ENCODE measurements around the gene CDH2.

DNA sequence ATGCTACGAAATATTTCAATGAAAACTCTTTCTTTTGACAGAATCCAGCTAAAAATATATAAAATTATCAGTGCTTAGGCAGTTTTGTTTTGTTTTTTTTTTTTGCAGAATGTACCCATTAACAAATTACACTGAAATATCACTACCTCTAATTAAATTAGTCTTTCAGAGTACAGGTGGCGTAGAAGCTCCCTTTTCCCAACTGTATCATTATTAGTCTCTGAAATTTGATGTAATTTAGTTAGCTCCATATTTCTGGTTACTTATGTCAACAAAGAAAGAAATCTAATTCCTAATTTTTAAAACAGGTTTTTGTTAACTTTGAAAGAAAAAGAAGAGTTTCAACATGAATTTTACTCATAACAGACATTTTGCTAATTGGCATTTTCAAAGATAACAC is 149.2 kb downstream of the CDH2 start:
- TF ChIP-seq EZH2 (IDR thresholded peaks at IDR 0.05; ENCODE audit: low read depth, unreplicated experiment) (no peak), EZH2phosphoT487 (IDR thresholded peaks at IDR 0.05; ENCODE audit: unreplicated experiment) (no peak), ZNF331 (CRISPR knock-in tag; IDR thresholded peaks at IDR 0.05; ENCODE audit: low read depth) (no peak), POLR2AphosphoS5 (IDR thresholded peaks at IDR 0.05; ENCODE audit: low read depth) (no peak), CREB1 (CRISPR knock-in tag; IDR thresholded peaks at IDR 0.05; ENCODE audit: low read depth) (no peak), NANOG (IDR thresholded peaks at IDR 0.05; ENCODE audit: borderline replicate concordance) (no peak), STAT1 (IDR thresholded peaks at IDR 0.05; ENCODE audit: unreplicated experiment) (no peak)
- TF ChIP-seq, protein P1, sequence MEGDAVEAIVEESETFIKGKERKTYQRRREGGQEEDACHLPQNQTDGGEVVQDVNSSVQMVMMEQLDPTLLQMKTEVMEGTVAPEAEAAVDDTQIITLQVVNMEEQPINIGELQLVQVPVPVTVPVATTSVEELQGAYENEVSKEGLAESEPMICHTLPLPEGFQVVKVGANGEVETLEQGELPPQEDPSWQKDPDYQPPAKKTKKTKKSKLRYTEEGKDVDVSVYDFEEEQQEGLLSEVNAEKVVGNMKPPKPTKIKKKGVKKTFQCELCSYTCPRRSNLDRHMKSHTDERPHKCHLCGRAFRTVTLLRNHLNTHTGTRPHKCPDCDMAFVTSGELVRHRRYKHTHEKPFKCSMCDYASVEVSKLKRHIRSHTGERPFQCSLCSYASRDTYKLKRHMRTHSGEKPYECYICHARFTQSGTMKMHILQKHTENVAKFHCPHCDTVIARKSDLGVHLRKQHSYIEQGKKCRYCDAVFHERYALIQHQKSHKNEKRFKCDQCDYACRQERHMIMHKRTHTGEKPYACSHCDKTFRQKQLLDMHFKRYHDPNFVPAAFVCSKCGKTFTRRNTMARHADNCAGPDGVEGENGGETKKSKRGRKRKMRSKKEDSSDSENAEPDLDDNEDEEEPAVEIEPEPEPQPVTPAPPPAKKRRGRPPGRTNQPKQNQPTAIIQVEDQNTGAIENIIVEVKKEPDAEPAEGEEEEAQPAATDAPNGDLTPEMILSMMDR (conservative IDR thresholded peaks at IDR 0.05; ENCODE audit: low read depth in 2 of 2), result no peak
- TF ChIP-seq, protein P2, sequence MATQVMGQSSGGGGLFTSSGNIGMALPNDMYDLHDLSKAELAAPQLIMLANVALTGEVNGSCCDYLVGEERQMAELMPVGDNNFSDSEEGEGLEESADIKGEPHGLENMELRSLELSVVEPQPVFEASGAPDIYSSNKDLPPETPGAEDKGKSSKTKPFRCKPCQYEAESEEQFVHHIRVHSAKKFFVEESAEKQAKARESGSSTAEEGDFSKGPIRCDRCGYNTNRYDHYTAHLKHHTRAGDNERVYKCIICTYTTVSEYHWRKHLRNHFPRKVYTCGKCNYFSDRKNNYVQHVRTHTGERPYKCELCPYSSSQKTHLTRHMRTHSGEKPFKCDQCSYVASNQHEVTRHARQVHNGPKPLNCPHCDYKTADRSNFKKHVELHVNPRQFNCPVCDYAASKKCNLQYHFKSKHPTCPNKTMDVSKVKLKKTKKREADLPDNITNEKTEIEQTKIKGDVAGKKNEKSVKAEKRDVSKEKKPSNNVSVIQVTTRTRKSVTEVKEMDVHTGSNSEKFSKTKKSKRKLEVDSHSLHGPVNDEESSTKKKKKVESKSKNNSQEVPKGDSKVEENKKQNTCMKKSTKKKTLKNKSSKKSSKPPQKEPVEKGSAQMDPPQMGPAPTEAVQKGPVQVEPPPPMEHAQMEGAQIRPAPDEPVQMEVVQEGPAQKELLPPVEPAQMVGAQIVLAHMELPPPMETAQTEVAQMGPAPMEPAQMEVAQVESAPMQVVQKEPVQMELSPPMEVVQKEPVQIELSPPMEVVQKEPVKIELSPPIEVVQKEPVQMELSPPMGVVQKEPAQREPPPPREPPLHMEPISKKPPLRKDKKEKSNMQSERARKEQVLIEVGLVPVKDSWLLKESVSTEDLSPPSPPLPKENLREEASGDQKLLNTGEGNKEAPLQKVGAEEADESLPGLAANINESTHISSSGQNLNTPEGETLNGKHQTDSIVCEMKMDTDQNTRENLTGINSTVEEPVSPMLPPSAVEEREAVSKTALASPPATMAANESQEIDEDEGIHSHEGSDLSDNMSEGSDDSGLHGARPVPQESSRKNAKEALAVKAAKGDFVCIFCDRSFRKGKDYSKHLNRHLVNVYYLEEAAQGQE (IDR thresholded peaks at IDR 0.05; ENCODE audit: unreplicated experiment), result no peak
- TF ChIP-seq, protein P3, sequence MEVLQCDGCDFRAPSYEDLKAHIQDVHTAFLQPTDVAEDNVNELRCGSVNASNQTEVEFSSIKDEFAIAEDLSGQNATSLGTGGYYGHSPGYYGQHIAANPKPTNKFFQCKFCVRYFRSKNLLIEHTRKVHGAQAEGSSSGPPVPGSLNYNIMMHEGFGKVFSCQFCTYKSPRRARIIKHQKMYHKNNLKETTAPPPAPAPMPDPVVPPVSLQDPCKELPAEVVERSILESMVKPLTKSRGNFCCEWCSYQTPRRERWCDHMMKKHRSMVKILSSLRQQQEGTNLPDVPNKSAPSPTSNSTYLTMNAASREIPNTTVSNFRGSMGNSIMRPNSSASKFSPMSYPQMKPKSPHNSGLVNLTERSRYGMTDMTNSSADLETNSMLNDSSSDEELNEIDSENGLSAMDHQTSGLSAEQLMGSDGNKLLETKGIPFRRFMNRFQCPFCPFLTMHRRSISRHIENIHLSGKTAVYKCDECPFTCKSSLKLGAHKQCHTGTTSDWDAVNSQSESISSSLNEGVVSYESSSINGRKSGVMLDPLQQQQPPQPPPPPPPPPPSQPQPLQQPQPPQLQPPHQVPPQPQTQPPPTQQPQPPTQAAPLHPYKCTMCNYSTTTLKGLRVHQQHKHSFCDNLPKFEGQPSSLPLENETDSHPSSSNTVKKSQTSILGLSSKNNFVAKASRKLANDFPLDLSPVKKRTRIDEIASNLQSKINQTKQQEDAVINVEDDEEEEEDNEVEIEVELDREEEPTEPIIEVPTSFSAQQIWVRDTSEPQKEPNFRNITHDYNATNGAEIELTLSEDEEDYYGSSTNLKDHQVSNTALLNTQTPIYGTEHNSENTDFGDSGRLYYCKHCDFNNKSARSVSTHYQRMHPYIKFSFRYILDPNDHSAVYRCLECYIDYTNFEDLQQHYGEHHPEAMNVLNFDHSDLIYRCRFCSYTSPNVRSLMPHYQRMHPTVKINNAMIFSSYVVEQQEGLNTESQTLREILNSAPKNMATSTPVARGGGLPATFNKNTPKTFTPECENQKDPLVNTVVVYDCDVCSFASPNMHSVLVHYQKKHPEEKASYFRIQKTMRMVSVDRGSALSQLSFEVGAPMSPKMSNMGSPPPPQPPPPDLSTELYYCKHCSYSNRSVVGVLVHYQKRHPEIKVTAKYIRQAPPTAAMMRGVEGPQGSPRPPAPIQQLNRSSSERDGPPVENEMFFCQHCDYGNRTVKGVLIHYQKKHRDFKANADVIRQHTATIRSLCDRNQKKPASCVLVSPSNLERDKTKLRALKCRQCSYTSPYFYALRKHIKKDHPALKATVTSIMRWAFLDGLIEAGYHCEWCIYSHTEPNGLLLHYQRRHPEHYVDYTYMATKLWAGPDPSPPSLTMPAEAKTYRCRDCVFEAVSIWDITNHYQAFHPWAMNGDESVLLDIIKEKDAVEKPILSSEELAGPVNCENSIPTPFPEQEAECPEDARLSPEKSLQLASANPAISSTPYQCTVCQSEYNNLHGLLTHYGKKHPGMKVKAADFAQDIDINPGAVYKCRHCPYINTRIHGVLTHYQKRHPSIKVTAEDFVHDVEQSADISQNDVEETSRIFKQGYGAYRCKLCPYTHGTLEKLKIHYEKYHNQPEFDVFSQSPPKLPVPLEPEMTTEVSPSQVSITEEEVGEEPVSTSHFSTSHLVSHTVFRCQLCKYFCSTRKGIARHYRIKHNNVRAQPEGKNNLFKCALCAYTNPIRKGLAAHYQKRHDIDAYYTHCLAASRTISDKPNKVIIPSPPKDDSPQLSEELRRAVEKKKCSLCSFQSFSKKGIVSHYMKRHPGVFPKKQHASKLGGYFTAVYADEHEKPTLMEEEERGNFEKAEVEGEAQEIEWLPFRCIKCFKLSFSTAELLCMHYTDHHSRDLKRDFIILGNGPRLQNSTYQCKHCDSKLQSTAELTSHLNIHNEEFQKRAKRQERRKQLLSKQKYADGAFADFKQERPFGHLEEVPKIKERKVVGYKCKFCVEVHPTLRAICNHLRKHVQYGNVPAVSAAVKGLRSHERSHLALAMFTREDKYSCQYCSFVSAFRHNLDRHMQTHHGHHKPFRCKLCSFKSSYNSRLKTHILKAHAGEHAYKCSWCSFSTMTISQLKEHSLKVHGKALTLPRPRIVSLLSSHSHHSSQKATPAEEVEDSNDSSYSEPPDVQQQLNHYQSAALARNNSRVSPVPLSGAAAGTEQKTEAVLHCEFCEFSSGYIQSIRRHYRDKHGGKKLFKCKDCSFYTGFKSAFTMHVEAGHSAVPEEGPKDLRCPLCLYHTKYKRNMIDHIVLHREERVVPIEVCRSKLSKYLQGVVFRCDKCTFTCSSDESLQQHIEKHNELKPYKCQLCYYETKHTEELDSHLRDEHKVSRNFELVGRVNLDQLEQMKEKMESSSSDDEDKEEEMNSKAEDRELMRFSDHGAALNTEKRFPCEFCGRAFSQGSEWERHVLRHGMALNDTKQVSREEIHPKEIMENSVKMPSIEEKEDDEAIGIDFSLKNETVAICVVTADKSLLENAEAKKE (CRISPR knock-in tag; IDR thresholded peaks at IDR 0.05), result no peak
- TF ChIP-seq, protein P4, sequence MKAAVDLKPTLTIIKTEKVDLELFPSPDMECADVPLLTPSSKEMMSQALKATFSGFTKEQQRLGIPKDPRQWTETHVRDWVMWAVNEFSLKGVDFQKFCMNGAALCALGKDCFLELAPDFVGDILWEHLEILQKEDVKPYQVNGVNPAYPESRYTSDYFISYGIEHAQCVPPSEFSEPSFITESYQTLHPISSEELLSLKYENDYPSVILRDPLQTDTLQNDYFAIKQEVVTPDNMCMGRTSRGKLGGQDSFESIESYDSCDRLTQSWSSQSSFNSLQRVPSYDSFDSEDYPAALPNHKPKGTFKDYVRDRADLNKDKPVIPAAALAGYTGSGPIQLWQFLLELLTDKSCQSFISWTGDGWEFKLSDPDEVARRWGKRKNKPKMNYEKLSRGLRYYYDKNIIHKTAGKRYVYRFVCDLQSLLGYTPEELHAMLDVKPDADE (IDR thresholded peaks at IDR 0.05), result no peak
